Nephron progenitor cell (in vitro differentiated cells): ENCODE results near the gene ATAD2B.
A peak's percentile ranks its signal among the peaks of the same experiment; 100 is the strongest.

ENCODE experiments used
- DNase-seq: peaks from one replicate; pipeline ENCODE4 v3.0.0; 2021
- H3K27ac Mint-ChIP-seq: 2 replicates; pipeline ENCODE4 v1.8.0; 2021; ENCODE audit warnings: mild to moderate bottlenecking, moderate library complexity, mixed read lengths
- H3K27me3 Mint-ChIP-seq: 2 replicates; pipeline ENCODE4 v1.8.0; 2021; ENCODE audit warnings: mild to moderate bottlenecking, low read depth, mixed read lengths; ENCODE audit not compliant: poor library complexity
- H3K36me3 Mint-ChIP-seq: 2 replicates; pipeline ENCODE4 v1.8.0; 2021; ENCODE audit warnings: low read depth, mixed read lengths
- H3K4me1 Mint-ChIP-seq: 2 replicates; pipeline ENCODE4 v1.8.0; 2021; ENCODE audit warnings: mixed read lengths
- H3K4me3 Mint-ChIP-seq: 2 replicates; pipeline ENCODE4 v1.8.0; 2021; ENCODE audit warnings: mild to moderate bottlenecking, moderate library complexity, mixed read lengths
- H3K9me3 Mint-ChIP-seq: 2 replicates; pipeline ENCODE4 v1.8.0; 2021; ENCODE audit warnings: mild to moderate bottlenecking, moderate library complexity, mixed read lengths
- TF ChIP-seq, protein P1 (sequence below): fragments of 200-600 bp; sonication (generic); IDR thresholded peaks from 2 replicates; pipeline ENCODE4 v1.5.0; 2021; ENCODE audit warnings: antibody characterized with exemption

Gene ATAD2B

DNA sequence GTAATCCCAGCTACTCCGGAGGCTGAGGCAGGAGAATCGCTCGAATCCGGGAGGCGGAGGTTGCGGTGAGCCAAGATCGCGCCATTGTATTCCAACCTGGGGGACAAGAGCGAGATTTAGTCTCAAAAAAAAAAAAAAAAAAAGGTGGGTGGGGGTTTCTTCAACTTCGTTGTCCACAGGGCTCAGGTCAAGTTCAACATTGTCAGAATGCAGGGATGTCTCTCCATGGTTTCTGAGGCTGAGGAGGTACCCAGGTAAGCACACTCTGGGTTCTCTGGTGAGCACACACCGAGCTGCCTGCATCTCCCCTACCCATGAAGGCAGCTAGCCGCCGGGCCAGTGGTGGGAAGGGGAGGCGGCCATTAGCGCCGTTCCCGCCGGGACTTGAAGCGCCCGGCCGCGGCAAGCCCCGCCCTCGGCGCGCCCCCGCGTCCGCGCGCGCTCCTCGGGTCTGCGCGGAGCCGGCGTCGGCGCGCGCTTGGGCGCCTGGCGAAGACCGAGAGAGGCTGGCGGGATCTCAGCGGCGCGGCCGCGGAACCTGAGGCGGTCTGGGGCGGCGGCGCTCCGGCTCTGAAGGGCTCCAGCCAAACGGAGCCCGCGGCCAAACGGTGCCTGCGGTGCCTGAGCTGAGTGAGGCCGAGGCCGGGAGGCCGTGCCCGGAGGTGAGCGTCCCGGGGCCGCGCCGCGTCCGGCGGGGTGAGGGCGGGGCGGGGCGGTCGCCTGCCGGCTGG lies 13.2 kb upstream of the ATAD2B start, which contains the start of gene UBXN2A:
Gene UBXN2A (plus strand): TSS at position 477 of the 731 bp plus-strand sequence. CDS start 17,852 bp downstream, outside the sequence.
- TF ChIP-seq, protein P1, sequence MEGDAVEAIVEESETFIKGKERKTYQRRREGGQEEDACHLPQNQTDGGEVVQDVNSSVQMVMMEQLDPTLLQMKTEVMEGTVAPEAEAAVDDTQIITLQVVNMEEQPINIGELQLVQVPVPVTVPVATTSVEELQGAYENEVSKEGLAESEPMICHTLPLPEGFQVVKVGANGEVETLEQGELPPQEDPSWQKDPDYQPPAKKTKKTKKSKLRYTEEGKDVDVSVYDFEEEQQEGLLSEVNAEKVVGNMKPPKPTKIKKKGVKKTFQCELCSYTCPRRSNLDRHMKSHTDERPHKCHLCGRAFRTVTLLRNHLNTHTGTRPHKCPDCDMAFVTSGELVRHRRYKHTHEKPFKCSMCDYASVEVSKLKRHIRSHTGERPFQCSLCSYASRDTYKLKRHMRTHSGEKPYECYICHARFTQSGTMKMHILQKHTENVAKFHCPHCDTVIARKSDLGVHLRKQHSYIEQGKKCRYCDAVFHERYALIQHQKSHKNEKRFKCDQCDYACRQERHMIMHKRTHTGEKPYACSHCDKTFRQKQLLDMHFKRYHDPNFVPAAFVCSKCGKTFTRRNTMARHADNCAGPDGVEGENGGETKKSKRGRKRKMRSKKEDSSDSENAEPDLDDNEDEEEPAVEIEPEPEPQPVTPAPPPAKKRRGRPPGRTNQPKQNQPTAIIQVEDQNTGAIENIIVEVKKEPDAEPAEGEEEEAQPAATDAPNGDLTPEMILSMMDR, result no peak
- H3K36me3 Mint-ChIP-seq, result peaks cover 25% of the 10 kb centered on the region
- peaks cover 51% of the 10 kb centered on the region for H3K4me1 Mint-ChIP-seq
- H3K9me3 Mint-ChIP-seq, result no peaks in the 10 kb centered on the region
- DNase-seq, result peak; percentile 86
- H3K4me3 Mint-ChIP-seq, result peak within 1 kb of the TSS; percentile 92
- H3K27me3 Mint-ChIP-seq, result peaks cover 2% of the 10 kb centered on the region
- H3K27ac Mint-ChIP-seq, result peak within 1 kb of the TSS; percentile 93

GRCh38 chr2:23934259-23934658 lies 7.3 kb upstream of the ATAD2B start:
- Mint-ChIP-seq H3K4me3 (no peak overlapping the region), H3K9me3 (no peaks in the 10 kb centered on the region), H3K36me3 (peaks cover 24% of the 10 kb centered on the region), H3K4me1 (peaks cover 6% of the 10 kb centered on the region), H3K27me3 (peaks cover 2% of the 10 kb centered on the region), H3K27ac (no peak overlapping the region)
- TF ChIP-seq, protein P1, result no peak
- no peak for DNase-seq

GRCh38 chr2:23926290-23926749 lies 603 bp downstream of the ATAD2B start:
- peak; percentile 64 for DNase-seq
- Mint-ChIP-seq H3K4me3 (peak overlapping the region; percentile 96), H3K4me1 (peaks cover 32% of the 10 kb centered on the region), H3K9me3 (no peaks in the 10 kb centered on the region), H3K27ac (peak overlapping the region; percentile 96), H3K36me3 (peaks cover 19% of the 10 kb centered on the region), H3K27me3 (no peaks in the 10 kb centered on the region)
- TF ChIP-seq, protein P1, result no peak

DNA sequence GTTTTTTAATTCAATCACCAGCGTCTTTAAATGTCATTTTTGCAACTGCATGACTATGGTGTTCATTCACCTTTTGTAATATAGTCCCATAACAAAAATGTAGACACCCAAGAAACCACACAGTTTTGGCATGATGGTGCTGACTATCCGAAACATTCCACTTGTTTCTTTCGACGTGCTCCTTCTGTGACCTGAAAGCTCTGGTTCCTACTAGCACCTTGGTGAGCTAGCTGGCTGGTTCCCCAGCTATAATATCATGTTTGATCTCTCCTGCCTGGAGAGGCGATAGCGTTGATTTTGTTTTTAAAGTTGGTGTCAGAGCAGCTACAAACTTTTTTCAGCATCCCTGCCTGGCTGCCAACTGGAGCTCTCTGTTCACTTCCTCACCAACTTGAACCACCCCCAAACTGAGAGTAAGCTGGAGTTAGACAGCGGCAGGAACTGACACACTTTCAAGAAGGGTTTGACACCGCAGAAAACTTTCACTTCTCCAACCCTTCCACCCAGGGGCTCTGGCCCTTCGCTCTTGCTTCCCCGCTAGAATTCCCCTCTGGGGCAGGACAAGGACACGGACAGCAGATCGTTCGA lies 1.1 kb downstream of the ATAD2B start:
- H3K4me1 Mint-ChIP-seq, result peaks cover 32% of the 10 kb centered on the region
- peaks cover 16% of the 10 kb centered on the region for H3K36me3 Mint-ChIP-seq
- TF ChIP-seq, protein P1, result no peak
- no peaks in the 10 kb centered on the region for H3K9me3 Mint-ChIP-seq
- H3K27me3 Mint-ChIP-seq, result no peaks in the 10 kb centered on the region
- H3K27ac Mint-ChIP-seq, result peak overlapping the region; percentile 96
- H3K4me3 Mint-ChIP-seq, result peak overlapping the region; percentile 96
- DNase-seq, result no peak

DNA sequence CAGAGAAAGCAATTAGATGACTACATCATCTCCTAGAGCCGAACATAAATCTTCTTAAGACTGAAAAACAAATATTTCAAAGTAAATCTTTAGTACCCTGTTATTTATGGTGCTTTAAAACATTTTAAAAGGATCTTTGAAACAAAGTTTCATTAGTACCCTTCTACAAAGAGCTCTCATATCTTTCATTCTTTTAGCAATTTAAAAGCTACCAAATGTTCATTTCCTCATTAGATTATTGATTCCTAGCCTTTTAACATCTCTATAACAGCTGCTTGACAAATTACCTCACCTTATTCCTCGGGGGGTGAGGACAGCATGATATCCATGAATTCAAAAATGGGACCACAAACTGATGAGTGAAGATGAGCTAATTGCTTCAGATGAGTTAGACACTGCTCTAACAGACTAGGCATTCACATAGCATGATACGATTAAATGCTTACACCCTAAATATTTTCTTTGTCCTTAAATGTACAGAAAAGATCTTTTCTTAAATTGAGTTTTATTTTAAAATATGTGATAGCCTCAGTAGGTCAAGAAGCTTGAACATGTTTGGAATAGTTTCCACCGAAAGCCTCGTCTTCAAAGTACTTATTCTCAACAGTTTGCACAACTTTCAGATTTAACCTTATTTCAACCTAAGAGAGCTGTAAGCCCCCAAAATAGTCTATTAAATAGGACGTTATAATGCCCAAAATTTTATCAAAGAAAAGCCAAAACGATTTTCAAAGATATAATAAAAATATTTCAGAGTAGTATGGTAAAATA lies 2.1 kb downstream of the ATAD2B start:
- Mint-ChIP-seq H3K27me3 (no peaks in the 10 kb centered on the region), H3K27ac (peak overlapping the region; percentile 96), H3K4me1 (peaks cover 32% of the 10 kb centered on the region), H3K9me3 (no peaks in the 10 kb centered on the region), H3K36me3 (peaks cover 10% of the 10 kb centered on the region), H3K4me3 (peak overlapping the region; percentile 96)
- TF ChIP-seq, protein P1, result no peak
- DNase-seq, result no peak
